ENCODE data around the gene FCER2.

Gene FCER2

DNA sequence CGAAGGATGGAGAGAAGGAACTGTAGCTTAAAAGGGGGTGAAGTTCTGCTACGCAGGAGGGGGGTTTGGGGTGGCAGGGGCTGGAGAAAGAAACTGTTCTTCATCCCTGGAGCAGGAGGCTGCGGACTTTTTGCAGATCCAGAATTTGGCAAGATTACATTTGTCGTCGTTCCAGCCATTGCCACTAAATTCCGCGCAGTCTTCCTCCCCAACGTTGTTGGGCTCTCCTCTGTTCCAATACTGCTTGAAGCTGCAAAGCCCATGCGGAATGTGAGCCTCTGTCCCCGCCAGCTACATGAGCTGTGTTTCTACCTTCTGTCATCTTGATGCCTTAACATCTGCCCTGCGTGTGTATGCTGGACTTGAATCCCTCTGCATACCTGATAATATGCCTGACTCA, 41.1 kb upstream of the FCER2 start:
- Histone ChIP-seq H3K36me3 (ENCODE audit: control insufficient read depth, insufficient read depth, low read length) (no peaks in the 10 kb centered on the region), H3K27ac (ENCODE audit: low read depth, low read length, severe bottlenecking) (no peak overlapping the region), H3K9me3 (ENCODE audit: control insufficient read depth, low read length) (peaks cover 2% of the 10 kb centered on the region), H3K4me3 (ENCODE audit: extremely low read depth, insufficient read depth, low read length, poor library complexity, severe bottlenecking) (no peak overlapping the region), H3K4me1 (ENCODE audit: control insufficient read depth, insufficient read depth, low read length, poor library complexity, severe bottlenecking) (no peaks in the 10 kb centered on the region)
- 73 to 83% methylated on average over 11 of the region's 11 CpGs for WGBS, 2 experiments (ENCODE audit: insufficient coverage in 2 of 2)

DNA sequence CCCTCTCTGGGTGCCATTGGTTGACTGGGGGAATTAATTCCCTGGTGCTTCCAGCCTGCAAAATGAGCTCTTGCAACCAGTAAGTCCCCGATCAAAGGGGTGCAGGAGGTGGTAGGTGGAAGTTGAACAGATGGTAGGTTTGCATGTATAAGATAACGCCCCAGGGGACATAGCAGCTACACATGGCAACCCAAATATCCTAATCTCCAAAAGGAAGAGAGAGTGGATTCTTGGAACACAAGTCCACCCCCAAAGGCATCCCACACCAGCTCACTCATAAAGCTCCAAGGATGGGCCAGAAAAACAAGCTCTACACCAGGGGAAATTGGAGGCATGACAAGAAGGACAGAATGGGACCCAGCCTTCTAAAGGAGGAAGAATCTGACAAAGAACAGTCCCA, 40.6 kb upstream of the FCER2 start:
- H3K36me3 ChIP-seq (ENCODE audit: control insufficient read depth, insufficient read depth, low read length): no peaks in the 10 kb centered on the region
- H3K4me3 ChIP-seq (ENCODE audit: extremely low read depth, insufficient read depth, low read length, poor library complexity, severe bottlenecking): no peak overlapping the region
- no peak overlapping the region for H3K27ac ChIP-seq (ENCODE audit: low read depth, low read length, severe bottlenecking)
- no CpG with 5 or more reads among the region's 2 CpGs for WGBS, 2 experiments (ENCODE audit: insufficient coverage in 2 of 2)
- no peaks in the 10 kb centered on the region for H3K9me3 ChIP-seq (ENCODE audit: control insufficient read depth, low read length)
- no peaks in the 10 kb centered on the region for H3K4me1 ChIP-seq (ENCODE audit: control insufficient read depth, insufficient read depth, low read length, poor library complexity, severe bottlenecking)

DNA sequence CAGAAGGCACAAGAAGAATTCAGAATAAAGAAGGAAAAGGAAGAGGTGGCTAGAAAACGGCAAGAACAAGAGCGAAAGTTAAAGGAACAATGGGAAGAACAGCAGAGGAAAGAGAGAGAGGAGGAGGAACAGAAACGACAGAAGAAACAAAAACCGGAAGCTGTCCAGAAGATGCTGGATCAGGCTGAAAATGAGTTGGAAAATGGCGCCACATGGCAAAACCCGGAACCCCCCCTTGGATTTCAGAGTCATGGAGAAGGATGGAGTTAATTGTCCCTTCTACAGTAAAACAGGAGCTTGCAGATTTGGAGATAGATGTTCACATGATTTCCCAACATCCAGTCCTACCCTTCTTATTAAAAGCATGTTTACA, 38.7 kb upstream of the FCER2 start:
- H3K4me3 ChIP-seq (ENCODE audit: extremely low read depth, insufficient read depth, low read length, poor library complexity, severe bottlenecking): no peak overlapping the region
- no peaks in the 10 kb centered on the region for H3K36me3 ChIP-seq (ENCODE audit: control insufficient read depth, insufficient read depth, low read length)
- 84 to 86% methylated on average over 6 of the region's 6 CpGs for WGBS, 2 experiments (ENCODE audit: insufficient coverage in 2 of 2)
- no peaks in the 10 kb centered on the region for H3K4me1 ChIP-seq (ENCODE audit: control insufficient read depth, insufficient read depth, low read length, poor library complexity, severe bottlenecking)
- H3K9me3 ChIP-seq (ENCODE audit: control insufficient read depth, low read length): no peaks in the 10 kb centered on the region
- H3K27ac ChIP-seq (ENCODE audit: low read depth, low read length, severe bottlenecking): no peak overlapping the region

GRCh38 chr19:7739801-7740681, 38.1 kb upstream of the FCER2 start:
- H3K27ac ChIP-seq (ENCODE audit: low read depth, low read length, severe bottlenecking): no peak overlapping the region
- H3K9me3 ChIP-seq (ENCODE audit: control insufficient read depth, low read length): no peaks in the 10 kb centered on the region
- H3K36me3 ChIP-seq (ENCODE audit: control insufficient read depth, insufficient read depth, low read length): no peaks in the 10 kb centered on the region
- no peak overlapping the region for H3K4me3 ChIP-seq (ENCODE audit: extremely low read depth, insufficient read depth, low read length, poor library complexity, severe bottlenecking)
- WGBS, 2 experiments (ENCODE audit: insufficient coverage in 2 of 2): 75 to 85% methylated on average over 16 to 19 of the region's 19 CpGs
- H3K4me1 ChIP-seq (ENCODE audit: control insufficient read depth, insufficient read depth, low read length, poor library complexity, severe bottlenecking): no peaks in the 10 kb centered on the region

DNA sequence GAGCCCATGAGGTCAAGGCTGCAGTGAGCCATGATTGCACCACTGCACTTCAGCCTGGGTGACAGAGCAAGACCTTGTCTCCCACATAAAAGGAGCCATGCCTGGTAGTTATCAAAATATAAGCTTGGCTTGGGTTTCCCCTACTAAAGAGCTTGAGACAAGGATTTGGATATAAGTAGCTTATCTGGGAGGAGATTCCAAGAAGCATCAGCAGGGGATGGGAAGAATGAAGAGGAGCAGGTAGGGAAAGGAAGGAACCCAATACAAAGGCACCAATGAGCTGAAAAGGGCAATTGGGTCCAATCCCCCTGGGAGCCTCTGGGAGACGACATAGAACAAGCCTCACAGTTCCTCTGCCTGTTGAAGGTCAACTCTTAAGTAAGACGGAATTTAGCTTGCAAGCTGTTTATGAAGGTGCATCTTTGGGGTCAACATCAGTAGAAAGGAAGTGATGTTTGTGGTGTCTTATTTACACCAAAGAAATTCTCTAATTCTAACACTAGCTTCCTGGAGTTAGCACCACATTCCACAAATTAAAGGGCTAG, 37.4 kb upstream of the FCER2 start:
- Histone ChIP-seq H3K36me3 (ENCODE audit: control insufficient read depth, insufficient read depth, low read length) (no peaks in the 10 kb centered on the region), H3K9me3 (ENCODE audit: control insufficient read depth, low read length) (no peaks in the 10 kb centered on the region), H3K27ac (ENCODE audit: low read depth, low read length, severe bottlenecking) (no peak overlapping the region), H3K4me1 (ENCODE audit: control insufficient read depth, insufficient read depth, low read length, poor library complexity, severe bottlenecking) (no peaks in the 10 kb centered on the region), H3K4me3 (ENCODE audit: extremely low read depth, insufficient read depth, low read length, poor library complexity, severe bottlenecking) (no peak overlapping the region)
- WGBS, 2 experiments (ENCODE audit: insufficient coverage in 2 of 2): 50 to 57% methylated on average over 1 of the region's 2 CpGs

- Histone ChIP-seq H3K9me3 (ENCODE audit: control insufficient read depth, low read length) (no peaks in the 10 kb centered on the region), H3K27ac (ENCODE audit: low read depth, low read length, severe bottlenecking) (no peak overlapping the region), H3K36me3 (ENCODE audit: control insufficient read depth, insufficient read depth, low read length) (no peaks in the 10 kb centered on the region), H3K4me1 (ENCODE audit: control insufficient read depth, insufficient read depth, low read length, poor library complexity, severe bottlenecking) (no peaks in the 10 kb centered on the region), H3K4me3 (ENCODE audit: extremely low read depth, insufficient read depth, low read length, poor library complexity, severe bottlenecking) (no peak overlapping the region)
- 73 to 78% methylated on average over 6 to 7 of the region's 7 CpGs for WGBS, 2 experiments (ENCODE audit: insufficient coverage in 2 of 2)
Observed at GRCh38 chr19:7738023-7738422, 36.1 kb upstream of the FCER2 start.

- Histone ChIP-seq H3K9me3 (ENCODE audit: control insufficient read depth, low read length) (no peaks in the 10 kb centered on the region), H3K27ac (ENCODE audit: low read depth, low read length, severe bottlenecking) (no peak overlapping the region), H3K36me3 (ENCODE audit: control insufficient read depth, insufficient read depth, low read length) (no peaks in the 10 kb centered on the region), H3K4me1 (ENCODE audit: control insufficient read depth, insufficient read depth, low read length, poor library complexity, severe bottlenecking) (no peaks in the 10 kb centered on the region), H3K4me3 (ENCODE audit: extremely low read depth, insufficient read depth, low read length, poor library complexity, severe bottlenecking) (no peak overlapping the region)
- 83% methylated on average over 11 of the region's 11 CpGs for WGBS, 2 experiments (ENCODE audit: insufficient coverage in 2 of 2)
Observed at GRCh38 chr19:7737215-7737614, 35.3 kb upstream of the FCER2 start.

GRCh38 chr19:7736148-7736547, 34.2 kb upstream of the FCER2 start:
- WGBS, 2 experiments (ENCODE audit: insufficient coverage in 2 of 2): 53 to 67% methylated on average over 1 of the region's 1 CpG
- H3K36me3 ChIP-seq (ENCODE audit: control insufficient read depth, insufficient read depth, low read length): no peaks in the 10 kb centered on the region

GRCh38 chr19:7734220-7735203, 32.6 kb upstream of the FCER2 start:
- Histone ChIP-seq H3K27ac (ENCODE audit: low read depth, low read length, severe bottlenecking) (no peak overlapping the region), H3K4me1 (ENCODE audit: control insufficient read depth, insufficient read depth, low read length, poor library complexity, severe bottlenecking) (no peaks in the 10 kb centered on the region), H3K36me3 (ENCODE audit: control insufficient read depth, insufficient read depth, low read length) (no peaks in the 10 kb centered on the region), H3K4me3 (ENCODE audit: extremely low read depth, insufficient read depth, low read length, poor library complexity, severe bottlenecking) (no peak overlapping the region), H3K9me3 (ENCODE audit: control insufficient read depth, low read length) (no peaks in the 10 kb centered on the region)
- WGBS, 2 experiments (ENCODE audit: insufficient coverage in 2 of 2): 66 to 69% methylated on average over 8 to 9 of the region's 12 CpGs

More at GRCh38 chr19:7736148-7736547, 34.2 kb upstream of the FCER2 start:
- Histone ChIP-seq H3K4me3 (ENCODE audit: extremely low read depth, insufficient read depth, low read length, poor library complexity, severe bottlenecking) (no peak overlapping the region), H3K4me1 (ENCODE audit: control insufficient read depth, insufficient read depth, low read length, poor library complexity, severe bottlenecking) (no peaks in the 10 kb centered on the region), H3K27ac (ENCODE audit: low read depth, low read length, severe bottlenecking) (no peak overlapping the region), H3K9me3 (ENCODE audit: control insufficient read depth, low read length) (no peaks in the 10 kb centered on the region)

- no peak overlapping the region for H3K27ac ChIP-seq (ENCODE audit: low read depth, low read length, severe bottlenecking)
- 46 to 72% methylated on average over 3 to 4 of the region's 6 CpGs for WGBS, 2 experiments (ENCODE audit: insufficient coverage in 2 of 2)
- no peaks in the 10 kb centered on the region for H3K36me3 ChIP-seq (ENCODE audit: control insufficient read depth, insufficient read depth, low read length)
- H3K4me1 ChIP-seq (ENCODE audit: control insufficient read depth, insufficient read depth, low read length, poor library complexity, severe bottlenecking): no peaks in the 10 kb centered on the region
- H3K9me3 ChIP-seq (ENCODE audit: control insufficient read depth, low read length): no peaks in the 10 kb centered on the region
- no peak overlapping the region for H3K4me3 ChIP-seq (ENCODE audit: extremely low read depth, insufficient read depth, low read length, poor library complexity, severe bottlenecking)
Observed at GRCh38 chr19:7733376-7733775, 31.4 kb upstream of the FCER2 start.
